ENCODE results near the gene RAB10. TPM values are rescaled to one million over a fixed set of nuclear protein-coding genes. Genes with fewer than 3 reads are reported as not detected.

The RAB10 gene
- total RNA-seq, 2 donors from 2014 or later, result 41.2 to 42.9 TPM

- Mint-ChIP-seq H3K27ac (no peak overlapping the region), H3K36me3 (ENCODE audit: low read depth) (no peaks in the 10 kb centered on the region), H3K27me3 (peaks cover 20% of the 10 kb centered on the region), H3K4me3 (no peak overlapping the region), H3K4me1 (peaks cover 8% of the 10 kb centered on the region)
- H3K9me3 ChIP-seq (ENCODE audit: control insufficient read depth, low read length, poor library complexity, severe bottlenecking), result no peaks in the 10 kb centered on the region
- ATAC-seq (no peak), DNase-seq (no peak)
Observed at GRCh38 chr2:26168785-26169184, 134.9 kb downstream of the RAB10 start.

- no peak for ATAC-seq
- H3K4me3 Mint-ChIP-seq, result no peak overlapping the region
Observed at GRCh38 chr2:26169226-26169625, 135.3 kb downstream of the RAB10 start.

GRCh38 chr2:26169681-26170414, 136.0 kb downstream of the RAB10 start:
- H3K27me3 Mint-ChIP-seq, result peaks cover 28% of the 10 kb centered on the region
- H3K4me1 Mint-ChIP-seq, result peaks cover 13% of the 10 kb centered on the region
- ATAC-seq, result no peak
- no peaks in the 10 kb centered on the region for H3K9me3 ChIP-seq (ENCODE audit: control insufficient read depth, low read length, poor library complexity, severe bottlenecking)
- H3K36me3 Mint-ChIP-seq (ENCODE audit: low read depth), result no peaks in the 10 kb centered on the region
- no peak overlapping the region for H3K27ac Mint-ChIP-seq
- DNase-seq, result no peak
- H3K4me3 Mint-ChIP-seq, result peak overlapping the region; percentile 15

More at GRCh38 chr2:26169226-26169625, 135.3 kb downstream of the RAB10 start:
- H3K27ac Mint-ChIP-seq, result no peak overlapping the region
- H3K4me1 Mint-ChIP-seq, result peaks cover 9% of the 10 kb centered on the region
- no peaks in the 10 kb centered on the region for H3K9me3 ChIP-seq (ENCODE audit: control insufficient read depth, low read length, poor library complexity, severe bottlenecking)
- H3K36me3 Mint-ChIP-seq (ENCODE audit: low read depth), result no peaks in the 10 kb centered on the region
- H3K27me3 Mint-ChIP-seq, result peaks cover 22% of the 10 kb centered on the region
- no peak for DNase-seq

- Mint-ChIP-seq H3K27me3 (peaks cover 30% of the 10 kb centered on the region), H3K36me3 (ENCODE audit: low read depth) (no peaks in the 10 kb centered on the region), H3K4me1 (peaks cover 13% of the 10 kb centered on the region), H3K27ac (no peak overlapping the region), H3K4me3 (peak overlapping the region; percentile 39)
- no peak for DNase-seq
- H3K9me3 ChIP-seq (ENCODE audit: control insufficient read depth, low read length, poor library complexity, severe bottlenecking), result no peaks in the 10 kb centered on the region
- ATAC-seq, result no peak
Observed at GRCh38 chr2:26170795-26171194, 136.9 kb downstream of the RAB10 start.

- ATAC-seq, result no peak
- Mint-ChIP-seq H3K36me3 (ENCODE audit: low read depth) (no peaks in the 10 kb centered on the region), H3K4me1 (peaks cover 13% of the 10 kb centered on the region), H3K27me3 (peaks cover 37% of the 10 kb centered on the region), H3K27ac (peak overlapping the region; percentile 32), H3K4me3 (peak overlapping the region; percentile 85)
- H3K9me3 ChIP-seq (ENCODE audit: control insufficient read depth, low read length, poor library complexity, severe bottlenecking), result no peaks in the 10 kb centered on the region
- DNase-seq, result no peak
Observed at GRCh38 chr2:26172189-26172870, 138.4 kb downstream of the RAB10 start.

GRCh38 chr2:26172871-26173775, 139.2 kb downstream of the RAB10 start, which contains the start of gene GAREM2:
TSS of gene GAREM2 (plus strand) at chr2:26173088. CDS start at chr2:26173221, 133 bp downstream.
- peak within 1 kb of the TSS; percentile 32 for H3K27ac Mint-ChIP-seq
- H3K27me3 Mint-ChIP-seq, result peaks cover 37% of the 10 kb centered on the region
- no peaks in the 10 kb centered on the region for H3K36me3 Mint-ChIP-seq (ENCODE audit: low read depth)
- H3K4me1 Mint-ChIP-seq, result peaks cover 13% of the 10 kb centered on the region
- no peaks in the 10 kb centered on the region for H3K9me3 ChIP-seq (ENCODE audit: control insufficient read depth, low read length, poor library complexity, severe bottlenecking)
- ATAC-seq (peak; percentile 36), DNase-seq (no peak)
- H3K4me3 Mint-ChIP-seq, result peak within 1 kb of the TSS; percentile 88

- H3K4me3 Mint-ChIP-seq, result peak overlapping the region; percentile 88
- no peak overlapping the region for H3K27ac Mint-ChIP-seq
- no peaks in the 10 kb centered on the region for H3K9me3 ChIP-seq (ENCODE audit: control insufficient read depth, low read length, poor library complexity, severe bottlenecking)
- peaks cover 15% of the 10 kb centered on the region for H3K4me1 Mint-ChIP-seq
- H3K27me3 Mint-ChIP-seq, result peaks cover 37% of the 10 kb centered on the region
- ATAC-seq (no peak), DNase-seq (no peak)
- H3K36me3 Mint-ChIP-seq (ENCODE audit: low read depth), result no peaks in the 10 kb centered on the region
Observed at GRCh38 chr2:26173776-26174482, 140.0 kb downstream of the RAB10 start.

GRCh38 chr2:26174691-26175465, 141.0 kb downstream of the RAB10 start:
- DNase-seq (no peak), ATAC-seq (no peak)
- peaks cover 19% of the 10 kb centered on the region for H3K4me1 Mint-ChIP-seq
- H3K27ac Mint-ChIP-seq, result no peak overlapping the region
- H3K27me3 Mint-ChIP-seq, result peaks cover 33% of the 10 kb centered on the region
- H3K4me3 Mint-ChIP-seq, result peak overlapping the region; percentile 88
- no peaks in the 10 kb centered on the region for H3K9me3 ChIP-seq (ENCODE audit: control insufficient read depth, low read length, poor library complexity, severe bottlenecking)
- no peaks in the 10 kb centered on the region for H3K36me3 Mint-ChIP-seq (ENCODE audit: low read depth)

- Mint-ChIP-seq H3K36me3 (ENCODE audit: low read depth) (no peaks in the 10 kb centered on the region), H3K4me3 (no peak overlapping the region), H3K4me1 (peaks cover 22% of the 10 kb centered on the region), H3K27me3 (peaks cover 40% of the 10 kb centered on the region), H3K27ac (no peak overlapping the region)
- no peaks in the 10 kb centered on the region for H3K9me3 ChIP-seq (ENCODE audit: control insufficient read depth, low read length, poor library complexity, severe bottlenecking)
- no peak for ATAC-seq
- no peak for DNase-seq
Observed at GRCh38 chr2:26175466-26176278, 141.8 kb downstream of the RAB10 start.

- H3K9me3 ChIP-seq (ENCODE audit: control insufficient read depth, low read length, poor library complexity, severe bottlenecking), result no peaks in the 10 kb centered on the region
- DNase-seq (no peak), ATAC-seq (no peak)
- peaks cover 2% of the 10 kb centered on the region for H3K36me3 Mint-ChIP-seq (ENCODE audit: low read depth)
- H3K4me1 Mint-ChIP-seq, result peaks cover 24% of the 10 kb centered on the region
- H3K27me3 Mint-ChIP-seq, result peaks cover 41% of the 10 kb centered on the region
- no peak overlapping the region for H3K27ac Mint-ChIP-seq
- H3K4me3 Mint-ChIP-seq, result no peak overlapping the region
Observed at GRCh38 chr2:26176279-26176615, 142.4 kb downstream of the RAB10 start.

GRCh38 chr2:26177122-26177521, 143.2 kb downstream of the RAB10 start:
- DNase-seq, result no peak
- H3K9me3 ChIP-seq (ENCODE audit: control insufficient read depth, low read length, poor library complexity, severe bottlenecking), result no peaks in the 10 kb centered on the region
- no peak for ATAC-seq
- H3K27ac Mint-ChIP-seq, result no peak overlapping the region
- peaks cover 3% of the 10 kb centered on the region for H3K36me3 Mint-ChIP-seq (ENCODE audit: low read depth)
- no peak overlapping the region for H3K4me3 Mint-ChIP-seq
- H3K27me3 Mint-ChIP-seq, result peaks cover 35% of the 10 kb centered on the region
- peaks cover 21% of the 10 kb centered on the region for H3K4me1 Mint-ChIP-seq
